OCI-LY1 (cell line): ENCODE results near the gene FAM81A.

Source experiments
- H2AFZ ChIP-seq: fragments of 200-600 bp; sonication (generic), shearing (Covaris generic); 2 replicates; pipeline ENCODE4 v1.6.0; 2014; ENCODE audit warnings: antibody characterized with exemption, mild to moderate bottlenecking, low read length
- H3F3A ChIP-seq: fragments of 200-600 bp; sonication (generic), shearing (Covaris generic); 2 replicates; pipeline ENCODE4 v1.6.0; 2014; ENCODE audit warnings: mild to moderate bottlenecking, antibody characterized with exemption, low read length, moderate library complexity; ENCODE audit not compliant: insufficient read depth
- H3K27ac ChIP-seq: fragments of 200-600 bp; sonication (generic); 2 replicates; pipeline ENCODE4 v1.5.1; 2014; ENCODE audit warnings: low read length, mixed run types, mild to moderate bottlenecking, low read depth; ENCODE audit not compliant: poor library complexity, severe bottlenecking
- H3K27me3 ChIP-seq: fragments of 200-600 bp; sonication (generic); 2 replicates; pipeline ENCODE4 v1.6.0; 2014; ENCODE audit warnings: antibody characterized with exemption, mild to moderate bottlenecking, low read length, moderate library complexity; ENCODE audit not compliant: insufficient read depth
- H3K36me3 ChIP-seq: fragments of 200-600 bp; sonication (generic); 2 replicates; pipeline ENCODE4 v1.6.1; 2014; ENCODE audit warnings: mild to moderate bottlenecking, antibody characterized with exemption, low read length, moderate library complexity, mixed read lengths; ENCODE audit not compliant: insufficient read depth
- H3K4me1 ChIP-seq: fragments of 200-600 bp; sonication (generic); 2 replicates; pipeline ENCODE4 v1.5.1; 2014; ENCODE audit warnings: mild to moderate bottlenecking, low read length, moderate library complexity; ENCODE audit not compliant: insufficient read depth, severe bottlenecking
- H3K4me2 ChIP-seq: fragments of 200-600 bp; sonication (generic), shearing (Covaris generic); 2 replicates; pipeline ENCODE4 v1.6.1; 2014; ENCODE audit warnings: low read length
- H3K4me3 ChIP-seq: fragments of 200-600 bp; sonication (generic); 2 replicates; pipeline ENCODE4 v1.5.1; 2014; ENCODE audit warnings: low read length, low read depth, mild to moderate bottlenecking, mixed read lengths; ENCODE audit not compliant: poor library complexity, severe bottlenecking
- H3K79me2 ChIP-seq: fragments of 200-600 bp; shearing (Covaris generic); 2 replicates; pipeline ENCODE4 v1.6.1; 2016; ENCODE audit warnings: mixed run types, low read length, mixed read lengths; ENCODE audit not compliant: insufficient read depth
- H3K9ac ChIP-seq: fragments of 200-600 bp; sonication (generic), shearing (Covaris generic); 2 replicates; pipeline ENCODE4 v1.6.1; 2014; ENCODE audit warnings: mild to moderate bottlenecking, low read length, mixed read lengths
- H3K9me2 ChIP-seq: fragments of 200-600 bp; sonication (generic), shearing (Covaris generic); 2 replicates; pipeline ENCODE4 v1.6.1; 2014; ENCODE audit warnings: low read depth, mild to moderate bottlenecking, low read length, mixed read lengths
- H3K9me3 ChIP-seq: fragments of 200-600 bp; shearing (Covaris generic); 2 replicates; pipeline ENCODE4 v1.6.1; 2014; ENCODE audit warnings: low read length, mixed read lengths
- H4K20me1 ChIP-seq: fragments of 200-600 bp; sonication (generic), shearing (Covaris generic); 2 replicates; pipeline ENCODE4 v1.6.0; 2016; ENCODE audit warnings: mild to moderate bottlenecking, low read length; ENCODE audit not compliant: insufficient read depth
- EZH2 ChIP-seq: fragments of 200-600 bp; sonication (generic), shearing (Covaris generic); IDR thresholded peaks from 2 replicates; pipeline ENCODE4 v1.8.0; 2017; ENCODE audit warnings: borderline replicate concordance, mixed run types, mild to moderate bottlenecking, antibody characterized with exemption, low read length, moderate library complexity, mixed read lengths
- TF ChIP-seq, protein P1 (sequence below): fragments of 200-600 bp; sonication (generic), shearing (Covaris generic); IDR thresholded peaks from 2 replicates; pipeline ENCODE4 v1.5.1; 2017; ENCODE audit warnings: mild to moderate bottlenecking, antibody characterized with exemption, low read length, moderate library complexity, mixed read lengths

Gene FAM81A

GRCh38 chr15:59557581-59557980, 119.6 kb downstream of the FAM81A start:
- Histone ChIP-seq H3K9me2 (no peaks in the 10 kb centered on the region), H3F3A (no peaks in the 10 kb centered on the region), H3K4me1 (peaks cover 3% of the 10 kb centered on the region), H3K27me3 (no peaks in the 10 kb centered on the region), H3K9me3 (no peaks in the 10 kb centered on the region), H2AFZ (no peak overlapping the region), H3K27ac (no peak overlapping the region), H3K36me3 (no peaks in the 10 kb centered on the region), H3K4me2 (no peak overlapping the region), H3K9ac (no peak overlapping the region), H3K79me2 (no peaks in the 10 kb centered on the region), H3K4me3 (no peak overlapping the region), H4K20me1 (no peaks in the 10 kb centered on the region)
- TF ChIP-seq, protein P1, sequence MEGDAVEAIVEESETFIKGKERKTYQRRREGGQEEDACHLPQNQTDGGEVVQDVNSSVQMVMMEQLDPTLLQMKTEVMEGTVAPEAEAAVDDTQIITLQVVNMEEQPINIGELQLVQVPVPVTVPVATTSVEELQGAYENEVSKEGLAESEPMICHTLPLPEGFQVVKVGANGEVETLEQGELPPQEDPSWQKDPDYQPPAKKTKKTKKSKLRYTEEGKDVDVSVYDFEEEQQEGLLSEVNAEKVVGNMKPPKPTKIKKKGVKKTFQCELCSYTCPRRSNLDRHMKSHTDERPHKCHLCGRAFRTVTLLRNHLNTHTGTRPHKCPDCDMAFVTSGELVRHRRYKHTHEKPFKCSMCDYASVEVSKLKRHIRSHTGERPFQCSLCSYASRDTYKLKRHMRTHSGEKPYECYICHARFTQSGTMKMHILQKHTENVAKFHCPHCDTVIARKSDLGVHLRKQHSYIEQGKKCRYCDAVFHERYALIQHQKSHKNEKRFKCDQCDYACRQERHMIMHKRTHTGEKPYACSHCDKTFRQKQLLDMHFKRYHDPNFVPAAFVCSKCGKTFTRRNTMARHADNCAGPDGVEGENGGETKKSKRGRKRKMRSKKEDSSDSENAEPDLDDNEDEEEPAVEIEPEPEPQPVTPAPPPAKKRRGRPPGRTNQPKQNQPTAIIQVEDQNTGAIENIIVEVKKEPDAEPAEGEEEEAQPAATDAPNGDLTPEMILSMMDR, result no peak
- no peak for TF ChIP-seq EZH2

GRCh38 chr15:59558851-59559250, 120.9 kb downstream of the FAM81A start:
- H3K4me3 ChIP-seq, result no peak overlapping the region
- no peaks in the 10 kb centered on the region for H3K36me3 ChIP-seq
- H3K9me3 ChIP-seq, result no peaks in the 10 kb centered on the region
- no peak overlapping the region for H2AFZ ChIP-seq
- H4K20me1 ChIP-seq, result no peaks in the 10 kb centered on the region
- no peaks in the 10 kb centered on the region for H3K9me2 ChIP-seq
- H3K4me2 ChIP-seq, result no peak overlapping the region
- H3K9ac ChIP-seq, result no peak overlapping the region
- H3K79me2 ChIP-seq, result no peaks in the 10 kb centered on the region
- peaks cover 6% of the 10 kb centered on the region for H3K4me1 ChIP-seq
- no peak for TF ChIP-seq EZH2
- TF ChIP-seq, protein P1, result no peak
- H3F3A ChIP-seq, result no peaks in the 10 kb centered on the region
- no peak overlapping the region for H3K27ac ChIP-seq
- no peaks in the 10 kb centered on the region for H3K27me3 ChIP-seq

GRCh38 chr15:59561547-59561946, 123.6 kb downstream of the FAM81A start:
- no peak overlapping the region for H3K27ac ChIP-seq
- no peak overlapping the region for H3K4me2 ChIP-seq
- no peaks in the 10 kb centered on the region for H3F3A ChIP-seq
- H3K79me2 ChIP-seq, result no peaks in the 10 kb centered on the region
- H2AFZ ChIP-seq, result no peak overlapping the region
- no peak overlapping the region for H3K9ac ChIP-seq
- peaks cover 2% of the 10 kb centered on the region; the same call in 1 of the 2 replicates for H3K9me3 ChIP-seq
- no peaks in the 10 kb centered on the region for H3K27me3 ChIP-seq
- H3K4me1 ChIP-seq, result peaks cover 6% of the 10 kb centered on the region
- no peaks in the 10 kb centered on the region for H3K9me2 ChIP-seq
- no peaks in the 10 kb centered on the region; the same call in 1 of the 2 replicates for H3K36me3 ChIP-seq
- no peak overlapping the region for H3K4me3 ChIP-seq
- TF ChIP-seq EZH2, result no peak
- TF ChIP-seq, protein P1, result no peak
- H4K20me1 ChIP-seq, result no peaks in the 10 kb centered on the region
